HG02852 (cell line): ENCODE measurements around the gene ATP5F1A.

Experiments used
- ATAC-seq: cut with Tn5 transposase; IDR thresholded peaks from one replicate; pipeline ENCODE4 v1.9.1; 2021; ENCODE audit warnings: mild to moderate bottlenecking, moderate library complexity; ENCODE audit not compliant: unreplicated experiment

Gene ATP5F1A

DNA sequence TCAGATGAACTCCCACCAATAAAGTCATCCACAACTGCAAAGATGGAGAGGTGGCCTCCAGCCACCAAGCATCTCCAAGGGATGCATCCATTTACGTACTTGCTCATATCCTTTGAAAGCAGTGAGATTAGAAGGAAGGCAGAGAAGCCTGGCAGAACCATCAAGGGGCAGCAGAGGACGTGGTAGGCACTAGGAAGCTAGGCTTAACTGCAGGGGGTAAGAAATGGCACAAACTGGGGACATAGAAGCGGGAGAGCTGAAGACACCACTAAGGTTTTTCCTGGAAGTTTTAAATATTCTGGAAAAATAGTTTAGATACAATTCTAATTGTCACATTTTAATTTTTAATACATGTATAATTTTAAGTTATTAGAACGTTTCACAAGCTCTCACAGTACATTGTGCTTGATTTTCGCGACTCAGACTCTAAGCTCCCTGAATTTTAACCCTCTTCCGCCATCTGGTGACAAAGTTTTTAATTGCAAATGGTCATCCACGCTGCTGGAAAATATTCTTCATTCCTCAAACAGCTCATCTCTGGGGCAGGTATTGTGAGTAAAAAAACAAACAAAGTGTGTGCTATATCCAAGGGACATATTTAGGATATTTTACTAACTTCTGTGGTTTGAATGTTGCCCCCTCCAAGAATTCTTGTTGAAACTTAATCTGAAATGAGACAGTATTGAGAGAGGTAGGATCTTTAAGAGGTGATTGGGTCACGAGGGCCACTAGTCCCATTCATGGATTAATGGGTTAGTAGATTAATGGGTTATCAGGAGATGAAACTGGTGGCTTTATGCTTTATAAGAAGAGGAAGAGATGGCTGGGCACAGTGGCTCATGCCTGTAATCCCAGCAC, 24.4 kb downstream of the ATP5F1A start:
- no peak for ATAC-seq

DNA sequence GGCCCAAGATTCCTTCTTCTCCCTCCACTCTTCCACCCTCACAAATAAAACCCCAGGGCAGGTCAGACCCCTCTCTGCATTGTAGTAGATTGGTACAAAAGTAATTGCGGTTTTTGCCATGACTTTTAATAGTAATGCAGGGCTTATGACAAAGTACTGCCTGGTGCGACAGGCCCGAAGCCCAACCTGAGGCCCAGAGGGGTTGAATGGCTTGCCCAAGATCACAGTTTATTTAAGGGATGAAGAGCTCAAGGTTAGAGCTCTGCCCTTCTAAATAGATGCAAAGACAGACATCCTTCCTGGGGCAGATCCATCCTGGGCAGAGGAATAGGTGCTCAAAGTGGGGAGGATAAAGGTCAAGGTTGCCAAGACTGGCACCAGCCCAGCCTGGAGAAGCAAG, 25.1 kb downstream of the ATP5F1A start:
- no peak for ATAC-seq

DNA sequence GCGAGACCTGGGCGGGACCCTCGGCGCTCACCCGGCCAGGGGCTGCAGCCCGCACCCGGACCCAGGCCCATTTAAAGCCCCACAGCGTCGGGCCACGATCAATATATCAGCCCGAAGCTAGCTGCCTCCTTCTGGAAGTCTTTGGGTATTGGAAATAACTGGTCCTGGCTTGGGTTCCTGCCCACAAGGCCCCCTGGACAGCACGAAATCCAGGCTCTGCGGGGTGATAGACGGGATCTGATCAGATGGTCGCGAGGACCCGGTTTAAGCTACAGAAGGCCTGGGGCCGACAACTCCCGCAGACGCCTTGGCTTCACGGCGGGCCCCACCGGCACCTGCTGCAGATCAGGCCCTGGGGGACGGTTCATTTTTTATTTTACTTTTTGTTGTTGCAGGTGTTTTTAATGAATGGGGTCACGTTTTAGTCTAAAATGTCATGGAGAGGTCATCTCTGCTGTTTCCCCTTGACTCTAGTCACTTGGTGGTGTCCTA, 25.7 kb downstream of the ATP5F1A start:
- no peak for ATAC-seq

DNA sequence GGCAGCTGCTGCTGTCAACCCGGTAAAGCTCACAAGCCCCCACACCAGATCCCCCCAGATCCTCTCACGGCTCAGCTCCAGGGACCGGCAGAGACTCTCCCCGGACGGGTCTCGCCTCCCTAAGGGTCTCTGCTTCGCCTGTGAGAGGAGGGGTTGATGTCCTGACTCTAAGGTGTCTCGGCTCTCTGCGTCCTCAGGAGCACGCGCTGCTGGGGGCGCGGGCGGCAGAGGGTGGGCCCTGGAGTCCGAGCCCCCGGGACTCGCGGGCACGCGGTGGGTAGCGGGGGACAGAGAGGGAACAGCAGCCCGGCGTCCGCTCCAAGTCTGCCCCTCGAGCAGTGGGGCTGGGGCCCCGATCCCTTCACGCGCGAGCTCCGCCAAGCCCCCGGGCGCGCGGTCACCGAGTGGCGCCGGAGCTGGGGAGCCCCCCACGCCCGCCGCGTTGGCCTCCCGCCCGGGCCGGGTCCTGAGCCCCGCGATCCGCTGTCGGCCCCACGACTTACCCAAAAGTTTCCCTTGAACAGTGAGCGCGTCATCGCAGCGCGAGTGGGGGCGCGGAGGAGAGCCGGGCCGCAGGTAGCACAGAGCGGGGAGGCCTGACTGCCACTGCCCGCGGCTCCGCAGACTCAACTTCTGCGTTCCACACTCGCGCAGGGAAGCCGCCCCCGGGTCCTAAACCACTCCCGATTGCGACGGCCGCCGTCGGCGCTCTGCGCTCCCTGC, 26.3 kb downstream of the ATP5F1A start, which contains the start of gene PSTPIP2:
PSTPIP2 (minus strand) TSS at position 608 of the 723 bp plus-strand sequence; CDS start at position 536, 72 bp downstream.
- ATAC-seq, result peak; percentile 58

DNA sequence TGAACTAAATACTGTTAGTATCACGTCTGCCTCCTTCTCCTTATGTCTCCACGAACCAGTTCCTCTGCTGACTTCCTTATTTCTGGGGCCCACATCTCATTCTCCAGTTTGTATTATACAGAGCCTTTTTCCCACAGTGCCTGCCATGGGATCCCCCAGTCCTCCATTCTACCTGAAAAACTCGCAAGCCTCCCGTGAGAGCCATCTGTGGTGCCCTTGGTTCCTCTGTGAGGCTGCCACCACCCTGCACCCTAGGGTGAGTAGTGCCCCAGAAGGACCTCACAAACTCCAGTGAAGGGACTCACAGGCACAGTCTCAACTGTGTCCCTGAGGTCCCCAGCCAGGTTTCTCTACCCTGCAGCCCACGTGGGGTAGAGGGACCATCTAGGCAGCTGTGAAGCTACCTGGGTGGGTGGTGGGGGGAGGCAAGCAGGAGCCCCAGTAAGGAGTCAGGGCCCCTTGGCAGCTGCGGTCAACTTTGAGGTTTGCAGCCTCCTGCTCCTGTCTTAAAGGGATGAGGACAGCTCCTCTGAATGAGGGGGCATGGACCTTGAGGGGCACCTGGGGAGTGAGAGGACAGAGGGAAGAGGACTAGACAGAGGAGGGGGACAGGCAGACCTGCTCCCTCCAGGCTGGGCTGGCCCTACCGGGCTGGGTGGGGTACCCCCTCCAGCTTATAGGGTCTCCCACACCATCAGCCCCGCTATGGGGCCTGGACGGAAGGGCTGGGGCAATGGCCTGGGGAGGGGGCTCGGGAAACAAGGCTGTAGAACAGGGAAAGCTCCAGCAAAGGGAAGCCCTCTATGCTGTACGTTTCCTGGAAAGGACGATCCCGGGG, 27.1 kb downstream of the ATP5F1A start:
- ATAC-seq, result no peak

DNA sequence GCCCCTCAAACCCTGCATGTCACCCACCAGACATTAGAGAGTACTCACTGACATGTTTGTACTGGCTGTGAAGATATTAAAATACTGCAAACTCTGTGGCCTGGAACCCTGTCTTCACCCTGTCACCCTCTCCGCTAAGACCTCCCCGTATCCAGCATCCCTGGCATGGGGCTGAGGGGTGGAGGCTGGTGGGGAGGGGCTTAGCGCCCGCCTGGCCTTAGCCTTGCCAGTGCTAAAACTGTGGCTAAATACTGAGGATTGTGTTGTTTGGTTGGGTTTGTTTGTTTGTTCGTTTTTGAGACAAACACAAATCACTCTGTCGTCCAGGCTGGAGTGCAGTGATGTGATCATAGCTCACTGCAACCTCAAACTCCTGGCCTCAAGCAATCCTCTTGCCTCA, 27.9 kb downstream of the ATP5F1A start:
- no peak for ATAC-seq

DNA sequence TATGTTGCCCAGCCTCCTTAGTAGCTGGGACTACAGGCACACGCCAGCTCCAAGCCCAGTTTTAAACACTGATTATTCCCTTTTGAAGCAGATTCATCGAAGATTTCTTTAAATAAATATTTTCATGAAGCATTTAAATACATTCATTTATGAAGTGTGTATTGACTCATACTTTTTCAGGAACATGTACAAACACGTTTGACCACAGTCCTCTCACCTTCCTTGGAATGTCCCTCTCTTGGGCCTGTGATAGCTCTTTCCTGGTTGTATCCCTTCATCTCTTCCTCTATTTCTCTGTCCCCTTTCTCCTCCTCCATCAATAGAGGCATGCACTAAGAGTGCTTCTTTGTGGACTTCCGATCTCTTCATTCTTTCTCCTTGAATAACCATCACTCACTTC, 28.6 kb downstream of the ATP5F1A start:
- no peak for ATAC-seq

DNA sequence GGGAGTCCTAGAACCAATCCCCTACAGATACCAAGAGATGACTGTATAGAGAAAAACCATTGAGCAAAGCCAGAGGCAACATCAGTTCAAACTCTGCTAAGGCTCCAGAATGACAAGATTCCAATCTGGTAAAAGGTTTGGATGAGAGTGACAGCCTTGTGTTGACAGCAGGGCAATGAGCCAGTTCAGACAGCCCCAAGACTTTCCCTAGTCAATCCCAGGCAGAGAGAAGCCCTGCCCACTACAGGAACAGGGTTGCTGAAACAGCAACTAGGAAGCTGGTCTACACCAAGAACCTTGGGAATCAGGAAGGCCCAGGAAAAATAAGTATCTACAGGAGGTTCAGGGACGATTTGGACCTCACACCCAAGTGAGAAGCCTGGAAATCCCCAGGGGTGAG, 29.3 kb downstream of the ATP5F1A start:
- ATAC-seq, result no peak

DNA sequence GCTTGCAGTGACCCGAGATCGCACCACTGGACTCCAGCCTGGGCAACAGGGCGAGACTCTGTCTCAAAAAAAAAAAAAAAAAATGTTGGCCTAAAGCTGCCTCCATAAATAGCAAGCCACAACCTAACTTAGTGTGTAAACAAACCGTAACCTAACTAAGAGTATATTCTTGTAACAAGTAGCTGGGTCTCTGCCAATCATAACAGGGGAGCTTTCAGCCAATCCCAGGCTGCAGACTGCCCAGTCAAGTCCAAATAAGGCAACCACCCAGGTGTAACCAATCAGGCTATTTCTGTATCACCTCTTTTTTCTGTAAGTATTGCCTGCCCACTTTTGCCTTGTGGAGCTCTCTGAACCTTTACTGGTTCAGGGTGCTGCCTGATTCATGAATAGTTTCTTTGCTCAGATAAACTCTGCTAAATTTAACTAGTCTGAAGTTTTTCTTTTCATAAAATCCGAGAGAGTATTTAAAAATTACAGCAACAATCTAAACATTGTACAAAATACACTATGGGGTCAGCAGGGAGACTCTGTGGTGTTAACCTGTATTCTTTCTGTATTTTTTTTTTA, 30.6 kb downstream of the ATP5F1A start:
- ATAC-seq, result no peak

DNA sequence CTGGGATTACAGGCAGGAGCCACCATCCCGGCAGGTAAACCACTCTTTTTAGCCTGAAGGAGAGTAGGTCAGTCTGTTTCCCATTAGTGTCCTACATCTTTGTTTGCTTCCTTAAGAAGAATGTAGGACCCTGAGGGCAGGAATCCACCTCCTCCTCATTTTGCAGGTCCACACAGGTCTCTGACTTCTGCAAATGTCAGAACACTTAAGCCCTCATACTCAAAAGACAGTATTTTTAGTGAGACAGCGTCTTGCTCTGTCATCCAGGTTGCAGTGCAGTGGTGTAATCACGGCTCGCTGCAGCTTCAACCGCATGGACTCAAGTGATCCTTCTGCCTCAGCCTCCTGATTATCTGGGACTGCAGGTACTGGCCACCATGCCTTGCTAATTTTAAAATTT, 35.3 kb downstream of the ATP5F1A start:
- ATAC-seq, result no peak

DNA sequence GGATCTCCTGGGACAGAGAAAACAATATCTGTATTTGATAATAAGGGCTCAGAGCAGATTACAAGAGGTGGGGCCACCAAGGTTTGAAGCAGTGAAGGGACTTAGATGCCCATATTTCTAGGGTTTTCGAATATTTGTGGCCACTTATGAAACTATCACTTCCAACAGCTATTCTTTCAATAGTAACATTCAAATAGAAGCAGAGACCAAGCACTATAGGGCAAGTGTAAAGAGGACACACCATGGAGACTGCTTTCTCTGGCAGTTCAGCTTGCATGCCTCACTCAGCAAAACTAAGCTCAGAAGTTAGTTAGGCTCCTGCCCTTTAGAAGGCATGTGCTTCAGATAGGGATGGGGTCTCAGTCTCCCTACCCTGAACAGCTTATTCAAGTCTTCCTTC, 36.3 kb downstream of the ATP5F1A start:
- ATAC-seq, result no peak

DNA sequence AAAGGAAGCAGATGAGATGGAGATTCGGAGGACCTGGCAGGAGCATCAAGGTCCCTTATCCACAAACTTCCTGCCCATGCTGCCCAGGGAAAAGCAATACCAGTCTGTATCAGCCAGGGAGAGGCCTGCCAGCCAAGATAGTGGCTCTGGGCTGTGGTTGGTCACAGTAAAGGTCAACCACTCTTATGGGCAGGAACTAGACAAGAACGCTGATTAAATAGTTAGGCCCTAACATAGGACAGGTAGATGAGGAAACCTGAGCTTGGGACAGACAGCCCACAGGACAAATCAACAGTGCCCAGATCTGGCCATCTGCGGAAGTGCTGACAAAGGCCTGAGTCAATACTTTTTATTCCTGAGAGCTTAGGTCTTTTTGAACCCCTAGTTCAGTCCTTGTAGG, 36.7 kb downstream of the ATP5F1A start:
- ATAC-seq, result no peak

DNA sequence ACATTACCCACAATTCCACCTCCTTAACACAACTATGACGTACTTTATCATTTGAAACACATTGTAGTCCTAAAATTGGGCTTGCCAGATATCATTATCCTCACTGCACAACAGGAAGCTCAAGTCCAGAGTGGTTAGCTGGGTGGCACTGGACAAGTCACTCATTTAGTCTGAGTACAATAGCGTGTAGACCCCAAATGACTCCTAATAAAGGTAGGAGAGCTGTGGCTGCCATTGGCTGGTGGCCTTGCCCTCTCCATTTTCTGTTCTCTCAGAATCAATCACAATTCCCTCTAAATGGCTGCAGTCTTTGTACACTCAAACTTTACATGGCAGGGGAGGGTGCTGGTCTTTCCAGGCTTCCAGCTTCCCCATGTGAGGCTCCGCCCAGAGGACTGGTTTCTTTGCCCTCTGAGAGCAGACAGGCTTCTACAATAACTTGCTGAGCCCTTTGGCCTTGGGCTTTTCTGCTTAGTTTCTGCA, 37.7 kb downstream of the ATP5F1A start:
- no peak for ATAC-seq

DNA sequence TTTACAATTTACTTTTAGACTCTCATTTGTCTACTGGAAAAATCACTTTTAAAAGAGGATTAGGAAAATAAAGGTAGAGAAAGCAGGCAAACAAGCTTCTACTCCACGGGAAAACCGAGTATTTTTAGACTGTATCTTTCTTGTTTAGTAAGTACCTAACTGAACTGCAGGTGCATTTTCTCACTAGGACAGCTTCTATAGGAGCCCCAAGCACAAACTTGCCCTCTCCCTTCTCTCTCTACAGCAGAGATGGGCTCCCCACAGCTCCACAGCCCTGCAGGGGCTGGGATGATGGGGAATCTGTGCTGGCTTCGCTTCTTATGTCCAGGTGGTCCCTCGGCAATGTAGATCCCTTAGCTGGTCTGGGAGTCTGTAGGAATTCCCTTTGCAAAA, 42.3 kb downstream of the ATP5F1A start:
- no peak for ATAC-seq

DNA sequence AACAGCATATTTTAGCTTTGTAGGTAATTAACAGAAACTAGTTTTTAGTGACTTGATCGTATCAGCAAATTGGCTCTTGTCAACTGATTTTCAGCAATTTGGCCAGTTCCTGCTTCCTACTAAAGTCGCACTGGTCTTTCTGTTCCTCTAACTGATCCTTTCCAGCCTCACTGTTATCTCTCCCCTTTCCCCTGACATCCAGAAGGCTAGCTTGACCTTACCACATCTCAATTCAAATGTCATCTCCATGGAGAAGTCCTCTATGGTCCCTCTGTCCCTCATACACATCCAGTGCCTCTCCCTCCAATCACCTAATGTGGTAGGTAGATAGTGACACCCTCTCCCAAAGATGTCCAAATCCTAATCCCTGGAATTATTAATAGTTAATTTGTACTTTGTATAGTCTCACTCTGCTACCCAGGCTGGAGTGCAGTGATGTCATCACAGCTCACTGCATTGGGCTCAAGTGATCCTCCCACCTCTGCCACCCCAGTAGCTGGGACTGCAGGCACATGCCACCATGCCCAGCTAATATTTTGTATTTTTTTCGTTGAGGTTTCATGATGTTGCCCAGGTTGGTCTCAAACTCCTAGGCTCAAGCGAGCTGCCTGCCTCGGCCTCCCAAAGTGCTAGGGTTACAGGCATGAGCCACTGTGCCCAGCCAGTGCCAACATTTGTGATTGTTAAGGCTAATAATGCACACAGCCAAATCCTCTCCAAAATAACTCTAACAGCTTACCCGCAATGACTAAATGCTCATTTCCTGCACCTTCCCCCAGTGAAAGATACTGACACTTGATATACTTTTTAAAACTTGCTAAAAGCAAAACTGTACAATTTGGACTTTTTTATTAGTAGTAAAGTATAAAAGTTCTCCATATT, 42.9 kb downstream of the ATP5F1A start:
- no peak for ATAC-seq

DNA sequence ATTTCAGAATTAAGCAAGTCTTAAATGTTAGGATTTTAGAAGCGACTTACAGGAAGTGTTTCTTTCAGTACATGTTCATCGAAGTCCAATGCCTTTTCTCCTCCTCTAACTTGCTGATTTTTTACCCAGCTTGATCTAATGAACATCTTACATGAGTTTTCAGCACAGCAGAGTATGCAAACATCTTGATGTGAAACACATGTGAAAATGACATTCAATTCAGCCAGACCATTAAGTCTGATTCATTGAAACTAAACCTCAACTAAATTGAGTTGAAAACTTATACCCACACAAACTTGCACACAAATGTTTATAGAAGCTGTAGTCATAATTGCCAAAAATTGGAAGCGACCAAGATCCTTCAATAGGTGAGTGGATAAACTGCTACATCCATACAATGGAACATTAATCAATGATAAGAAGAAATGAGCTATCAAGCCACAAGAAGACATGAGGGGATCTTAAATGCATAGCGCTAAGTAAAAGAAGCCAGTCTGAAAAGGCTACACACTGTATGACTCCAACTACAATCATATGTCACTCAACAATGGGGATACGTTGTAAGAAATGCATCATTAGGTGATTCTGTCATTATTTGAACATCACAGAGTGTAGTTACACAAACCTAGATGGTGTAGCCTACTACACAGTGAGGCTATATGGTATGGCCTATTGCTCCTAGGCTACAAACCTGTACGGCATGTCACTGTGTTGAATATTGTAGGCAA, 44.6 kb downstream of the ATP5F1A start:
- no peak for ATAC-seq

DNA sequence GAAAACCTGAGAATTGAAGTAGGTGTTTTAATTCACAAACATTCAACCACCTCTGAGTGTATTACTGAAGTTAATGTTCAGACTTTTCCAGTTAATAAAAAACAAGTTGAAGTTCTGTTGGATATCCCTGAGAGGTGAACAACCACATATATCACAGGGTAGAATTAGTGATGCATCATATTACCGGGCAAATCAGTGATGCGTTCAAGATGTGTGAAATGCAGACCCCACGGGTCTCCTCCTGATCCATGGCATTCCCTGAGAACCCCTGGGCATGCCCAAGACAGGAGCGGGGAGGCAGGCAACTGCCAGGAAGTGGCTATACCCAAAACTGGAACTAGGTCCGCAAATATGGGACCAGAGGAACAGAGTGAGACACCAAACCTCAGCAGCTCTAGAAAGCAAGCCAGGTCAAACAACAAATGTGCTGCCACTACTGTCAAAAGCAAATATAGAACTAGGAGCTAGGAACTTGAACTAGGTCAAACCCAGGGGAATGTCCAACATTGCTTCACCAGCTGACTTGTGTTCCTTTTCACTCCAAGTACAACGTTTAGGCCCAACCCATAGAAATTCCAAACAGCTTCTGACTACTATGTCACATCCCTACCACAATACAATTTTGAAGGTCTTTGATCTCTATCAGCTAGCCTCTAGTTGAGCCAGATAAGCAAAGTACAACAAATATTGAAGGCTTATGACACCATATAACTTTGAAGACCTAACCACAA, 46.2 kb downstream of the ATP5F1A start:
- no peak for ATAC-seq

DNA sequence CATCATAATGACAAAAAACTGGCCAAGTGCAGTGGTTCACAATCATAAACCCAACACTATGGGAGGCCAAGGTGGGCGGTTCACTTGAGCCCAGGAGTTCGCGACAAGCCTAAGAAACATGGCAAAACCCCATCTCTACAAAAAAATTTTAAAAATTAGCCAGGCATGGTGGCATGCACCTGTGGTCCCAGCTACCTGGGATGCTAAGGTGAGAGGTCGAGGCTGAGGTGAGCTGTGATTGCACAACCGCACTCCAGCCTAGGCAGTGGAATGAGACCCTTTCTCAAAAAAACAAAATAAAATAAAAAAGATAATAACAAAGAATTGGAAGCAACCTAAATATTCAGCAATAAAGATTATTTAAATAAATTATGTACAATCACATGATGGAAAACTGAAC, 47.8 kb downstream of the ATP5F1A start:
- ATAC-seq, result no peak
